GM12875 (cell line): Measurements from ENCODE around the gene KIAA1671.

Experiments
- H3K4me3 ChIP-seq: one replicate; pipeline ENCODE4 v1.5.1; 2011; ENCODE audit warnings: low read depth, low read length, control low read depth
- CTCF ChIP-seq: IDR thresholded peaks from 2 replicates; pipeline ENCODE4 v1.5.1; 2011; ENCODE audit warnings: low read depth, mild to moderate bottlenecking, control low read depth, inconsistent platforms, low read length, moderate library complexity, borderline replicate concordance; ENCODE audit not compliant: insufficient read depth

Gene KIAA1671

GRCh38 chr22:25100948-25101347 lies 148.4 kb downstream of the KIAA1671 start:
- TF ChIP-seq CTCF = no peak

GRCh38 chr22:25101501-25101900 lies 149.0 kb downstream of the KIAA1671 start:
- no peak for TF ChIP-seq CTCF
- no peak overlapping the region for H3K4me3 ChIP-seq

More at GRCh38 chr22:25100948-25101347, 148.4 kb downstream of the KIAA1671 start:
- H3K4me3 ChIP-seq = no peak overlapping the region

- TF ChIP-seq CTCF = no peak
- H3K4me3 ChIP-seq = no peak overlapping the region
These were observed 149.5 kb downstream of the KIAA1671 start for GRCh38 chr22:25101986-25102385.

- no peak for TF ChIP-seq CTCF
- H3K4me3 ChIP-seq = no peak overlapping the region
These were observed 150.2 kb downstream of the KIAA1671 start for GRCh38 chr22:25102722-25103121.

GRCh38 chr22:25104367-25104766 lies 151.9 kb downstream of the KIAA1671 start:
- no peak for TF ChIP-seq CTCF
- H3K4me3 ChIP-seq = no peak overlapping the region

- TF ChIP-seq CTCF = no peak
These were observed 153.5 kb downstream of the KIAA1671 start for GRCh38 chr22:25105817-25106650.

More at GRCh38 chr22:25105817-25106650, 153.5 kb downstream of the KIAA1671 start:
- H3K4me3 ChIP-seq = no peak overlapping the region
